ENCODE results near the gene F8A1.
"Not testable (repeated sequence)": the region's sequence is repeated elsewhere in the genome, so short reads cannot be mapped to it uniquely, and the experiment has no call there.

The F8A1 gene

GRCh38 chrX:154886069-154886788 lies at the start of gene F8A1:
TSS of gene F8A1 (plus strand) at chrX:154886355. CDS start at chrX:154886375, 20 bp downstream.
- peak; percentile 55 for DNase-seq
- ATAC-seq, result peak; percentile 83

GRCh38 chrX:154840856-154841255 lies 45.3 kb upstream of the F8A1 start:
- DNase-seq (no peak), ATAC-seq (no peak)

- no peak for ATAC-seq
- no peak for DNase-seq
Measured at GRCh38 chrX:154850957-154851611, 35.1 kb upstream of the F8A1 start.

GRCh38 chrX:154855256-154855655 lies 30.9 kb upstream of the F8A1 start:
- DNase-seq (no peak), ATAC-seq (no peak)

GRCh38 chrX:154868522-154868921 lies 17.6 kb upstream of the F8A1 start:
- not testable (repeated sequence) for DNase-seq, ATAC-seq

- ATAC-seq (no peak), DNase-seq (no peak)
Measured at GRCh38 chrX:154873329-154873728, 12.8 kb upstream of the F8A1 start.

- not testable (repeated sequence) for DNase-seq
Measured at GRCh38 chrX:154884069-154884468, 2.1 kb upstream of the F8A1 start.

GRCh38 chrX:154885057-154885456 lies 1.1 kb upstream of the F8A1 start:
- ATAC-seq, result not testable (repeated sequence)

More at GRCh38 chrX:154884069-154884468, 2.1 kb upstream of the F8A1 start:
- peak; percentile 11 for ATAC-seq

GRCh38 chrX:154885549-154885948 lies 606 bp upstream of the F8A1 start:
- peak; percentile 44 for ATAC-seq
- peak; percentile 12 for DNase-seq

More at GRCh38 chrX:154885057-154885456, 1.1 kb upstream of the F8A1 start:
- not testable (repeated sequence) for DNase-seq

GRCh38 chrX:154886789-154887221 lies 650 bp downstream of the F8A1 start:
- peak; percentile 45 for ATAC-seq
- DNase-seq, result not testable (repeated sequence)

GRCh38 chrX:154890990-154891639 lies 5.0 kb downstream of the F8A1 start:
- no peak for ATAC-seq
- no peak for DNase-seq

GRCh38 chrX:154892296-154892695 lies 6.1 kb downstream of the F8A1 start:
- no peak for ATAC-seq
- no peak for DNase-seq

- no peak for DNase-seq
- ATAC-seq, result no peak
Measured at GRCh38 chrX:154900323-154900722, 14.2 kb downstream of the F8A1 start.

- ATAC-seq, result no peak
- no peak for DNase-seq
Measured at GRCh38 chrX:154902408-154902807, 16.3 kb downstream of the F8A1 start.

GRCh38 chrX:154908821-154909220 lies 22.7 kb downstream of the F8A1 start:
- ATAC-seq, result no peak
- DNase-seq, result no peak

- DNase-seq, ATAC-seq: not testable (repeated sequence)
Measured at GRCh38 chrX:154910048-154910447, 23.9 kb downstream of the F8A1 start.

GRCh38 chrX:154910528-154910927 lies 24.4 kb downstream of the F8A1 start:
- DNase-seq, ATAC-seq: not testable (repeated sequence)

GRCh38 chrX:154914052-154914451 lies 27.9 kb downstream of the F8A1 start:
- ATAC-seq (no peak), DNase-seq (no peak)

GRCh38 chrX:154918060-154918483 lies 31.9 kb downstream of the F8A1 start:
- DNase-seq (peak; percentile 5), ATAC-seq (no peak)

GRCh38 chrX:154924771-154925170 lies 38.6 kb downstream of the F8A1 start:
- ATAC-seq, DNase-seq: not testable (repeated sequence)

All from stimulated activated naive CD8-positive, alpha-beta T cell treated with anti-CD3 and anti-CD28 coated beads, Interleukin-15, Interleukin-2, amounts not matched to agents 100 U/mL and 50 U/mL, for 24 hours (primary cell).